ENCODE measurements around the gene ANKK1.

ANKK1 gene, protein sequence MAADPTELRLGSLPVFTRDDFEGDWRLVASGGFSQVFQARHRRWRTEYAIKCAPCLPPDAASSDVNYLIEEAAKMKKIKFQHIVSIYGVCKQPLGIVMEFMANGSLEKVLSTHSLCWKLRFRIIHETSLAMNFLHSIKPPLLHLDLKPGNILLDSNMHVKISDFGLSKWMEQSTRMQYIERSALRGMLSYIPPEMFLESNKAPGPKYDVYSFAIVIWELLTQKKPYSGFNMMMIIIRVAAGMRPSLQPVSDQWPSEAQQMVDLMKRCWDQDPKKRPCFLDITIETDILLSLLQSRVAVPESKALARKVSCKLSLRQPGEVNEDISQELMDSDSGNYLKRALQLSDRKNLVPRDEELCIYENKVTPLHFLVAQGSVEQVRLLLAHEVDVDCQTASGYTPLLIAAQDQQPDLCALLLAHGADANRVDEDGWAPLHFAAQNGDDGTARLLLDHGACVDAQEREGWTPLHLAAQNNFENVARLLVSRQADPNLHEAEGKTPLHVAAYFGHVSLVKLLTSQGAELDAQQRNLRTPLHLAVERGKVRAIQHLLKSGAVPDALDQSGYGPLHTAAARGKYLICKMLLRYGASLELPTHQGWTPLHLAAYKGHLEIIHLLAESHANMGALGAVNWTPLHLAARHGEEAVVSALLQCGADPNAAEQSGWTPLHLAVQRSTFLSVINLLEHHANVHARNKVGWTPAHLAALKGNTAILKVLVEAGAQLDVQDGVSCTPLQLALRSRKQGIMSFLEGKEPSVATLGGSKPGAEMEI

GRCh38 chr11:113387605-113388211 lies at the start of gene ANKK1:
Gene ANKK1 (plus strand): TSS chr11:113387779. CDS start chr11:113387885, 106 bp downstream.
- no peak for DNase-seq

- no peak for DNase-seq
These were observed 48.8 kb upstream of the ANKK1 start for GRCh38 chr11:113338730-113339129.

- no peak for DNase-seq
These were observed 47.5 kb upstream of the ANKK1 start for GRCh38 chr11:113339929-113340589.

DNA sequence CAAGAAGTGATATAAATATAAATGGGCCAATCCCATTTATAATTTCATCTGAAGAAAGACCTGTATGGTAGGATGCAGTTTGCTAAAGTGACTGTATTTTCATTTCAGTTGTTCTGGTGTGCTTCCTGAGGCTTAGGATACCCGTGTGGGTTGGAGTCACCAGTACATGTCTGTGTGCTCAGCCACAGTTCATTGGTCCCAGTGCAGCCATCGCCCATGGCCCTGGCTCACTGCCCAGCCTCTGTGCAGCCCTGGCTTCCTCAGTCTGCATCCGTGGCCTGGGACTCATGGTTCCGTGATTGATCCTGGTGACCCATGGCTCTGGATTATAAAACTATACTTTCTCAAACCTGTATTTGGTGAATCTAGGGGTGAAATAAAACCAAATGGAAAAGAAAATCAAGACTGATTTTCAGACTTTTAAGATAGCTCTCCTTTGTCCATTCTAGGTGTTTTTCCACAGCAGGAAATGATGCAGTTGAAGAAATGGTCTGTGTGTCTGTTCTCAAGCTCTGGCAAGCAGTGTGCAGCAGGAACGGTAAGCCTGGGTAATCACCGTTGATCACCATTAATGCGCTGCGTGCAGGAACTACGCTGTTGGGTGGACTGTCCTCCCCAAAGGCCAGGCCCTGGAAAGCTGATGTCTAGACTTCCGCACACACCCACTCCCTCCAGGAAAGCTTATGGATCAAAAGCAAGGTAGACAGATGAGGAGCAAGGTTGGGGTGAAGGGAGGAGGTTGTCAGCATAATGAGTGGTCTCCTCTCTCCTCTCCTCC lies 46.0 kb upstream of the ANKK1 start:
- DNase-seq, result no peak

- no peak for DNase-seq
These were observed 41.6 kb upstream of the ANKK1 start for GRCh38 chr11:113345978-113346377.

- DNase-seq, result no peak
These were observed 38.1 kb upstream of the ANKK1 start for GRCh38 chr11:113349528-113349927.

GRCh38 chr11:113350336-113351067 lies 37.1 kb upstream of the ANKK1 start:
- DNase-seq, result no peak

DNA sequence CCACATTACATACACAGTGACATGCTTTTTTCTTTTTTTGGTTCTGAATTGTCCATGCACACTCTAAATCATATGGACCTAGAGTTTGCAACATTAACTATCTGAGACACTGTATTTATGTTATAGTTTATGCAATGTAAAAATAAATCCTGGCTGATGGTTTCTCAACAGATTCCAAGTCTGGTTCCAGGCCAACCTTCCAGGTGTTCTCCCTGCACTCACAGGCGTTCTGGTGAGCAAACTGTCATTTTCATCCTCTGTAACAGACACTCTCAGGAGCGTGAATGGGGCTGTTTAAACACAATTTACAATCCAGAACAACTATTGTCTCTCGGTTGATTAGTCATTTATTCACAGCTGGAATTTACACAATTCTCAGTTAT lies 36.5 kb upstream of the ANKK1 start:
- DNase-seq, result no peak

- DNase-seq, result no peak
These were observed 36.1 kb upstream of the ANKK1 start for GRCh38 chr11:113351480-113351879.

DNA sequence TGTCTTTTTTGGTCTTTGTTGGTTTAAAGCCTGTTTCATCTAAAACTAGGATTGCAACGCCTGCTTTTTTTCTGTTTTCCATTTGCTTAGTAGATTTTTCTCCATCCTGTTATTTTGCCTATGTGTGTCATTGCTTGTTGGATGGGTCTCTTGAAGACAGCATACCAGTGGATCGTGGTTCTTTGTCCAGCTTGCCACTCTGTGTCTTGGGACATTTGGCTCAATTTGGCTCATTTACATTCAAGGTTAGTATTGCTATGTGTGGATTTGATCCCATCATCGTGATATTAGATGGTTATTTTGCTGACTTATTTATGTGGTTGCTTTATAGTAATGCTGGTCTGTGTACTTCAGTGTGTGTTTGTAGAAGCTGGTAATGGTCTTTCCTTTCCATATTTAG lies 31.4 kb upstream of the ANKK1 start:
- no peak for DNase-seq

GRCh38 chr11:113363406-113363805 lies 24.2 kb upstream of the ANKK1 start:
- DNase-seq, result no peak

DNA sequence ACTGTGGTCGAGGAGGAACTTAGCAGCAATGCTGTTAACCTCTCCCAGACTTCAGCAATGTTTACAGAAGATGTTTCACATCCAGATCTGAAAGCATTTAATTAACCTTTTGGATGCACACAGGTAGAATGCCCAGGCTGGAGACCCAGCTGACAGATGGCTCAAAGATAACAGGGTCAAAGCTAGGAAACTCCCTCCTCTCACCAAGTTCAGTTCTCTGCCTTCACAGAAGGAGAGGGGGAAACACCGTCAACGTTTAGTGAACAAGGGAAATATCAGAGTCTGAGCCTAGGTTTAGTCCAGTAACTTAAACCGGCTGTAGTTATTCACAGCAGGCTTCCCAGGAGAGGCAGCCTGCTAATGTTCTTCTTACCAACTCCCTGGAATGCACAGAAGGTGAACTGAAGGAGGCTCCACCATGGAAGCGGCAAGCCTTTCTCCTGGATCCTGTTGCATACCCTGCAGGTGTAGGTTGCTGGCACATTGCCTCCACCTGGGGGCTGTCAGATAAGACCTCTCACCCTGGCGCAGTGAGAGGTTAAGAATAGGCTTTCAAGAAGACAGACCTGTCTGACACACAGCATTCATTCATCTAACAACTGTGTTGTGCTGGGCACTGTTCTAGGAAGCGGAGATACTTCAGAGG lies 23.5 kb upstream of the ANKK1 start:
- no peak for DNase-seq

GRCh38 chr11:113365895-113366294 lies 21.7 kb upstream of the ANKK1 start:
- no peak for DNase-seq

GRCh38 chr11:113369411-113369810 lies 18.2 kb upstream of the ANKK1 start:
- no peak for DNase-seq

- no peak for DNase-seq
These were observed 16.9 kb upstream of the ANKK1 start for GRCh38 chr11:113370634-113371033.

DNA sequence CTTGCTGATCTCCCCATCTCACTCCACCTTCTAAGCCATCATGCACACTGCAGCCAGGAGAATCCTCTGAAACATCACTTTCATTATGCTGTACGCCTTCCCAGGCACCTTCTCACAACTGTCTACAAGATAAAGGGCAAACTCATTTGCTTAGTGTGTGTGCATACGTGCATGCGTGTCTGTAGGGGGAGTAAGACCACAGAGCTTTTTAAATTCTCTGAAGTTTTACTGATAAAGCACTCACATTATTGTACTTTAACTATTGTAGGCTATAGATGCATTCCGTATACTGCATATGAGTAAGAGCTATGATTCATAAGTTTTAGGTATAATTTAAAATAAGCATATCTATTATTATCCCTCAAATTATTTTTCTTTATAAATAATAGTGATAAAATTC lies 15.3 kb upstream of the ANKK1 start:
- DNase-seq, result no peak

DNA sequence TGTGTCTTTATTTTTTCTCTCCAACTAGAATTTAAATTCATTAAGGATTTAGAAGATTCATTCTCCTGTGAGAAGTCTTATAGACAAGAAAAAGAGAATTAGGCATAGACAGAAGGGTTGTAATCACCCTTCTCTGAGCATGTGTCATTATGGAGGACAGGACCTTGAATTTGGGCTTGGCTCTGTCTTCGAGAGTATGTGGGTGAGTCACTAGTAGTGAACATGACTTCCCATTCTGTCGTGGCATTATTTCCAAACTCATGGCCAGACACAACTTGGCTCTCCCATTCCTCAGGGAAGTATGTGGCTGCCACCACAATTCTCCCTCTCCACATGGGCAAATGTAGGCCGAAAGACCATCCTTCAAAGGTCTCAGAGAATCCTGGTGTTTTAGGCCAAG lies 14.3 kb upstream of the ANKK1 start:
- no peak for DNase-seq

DNA sequence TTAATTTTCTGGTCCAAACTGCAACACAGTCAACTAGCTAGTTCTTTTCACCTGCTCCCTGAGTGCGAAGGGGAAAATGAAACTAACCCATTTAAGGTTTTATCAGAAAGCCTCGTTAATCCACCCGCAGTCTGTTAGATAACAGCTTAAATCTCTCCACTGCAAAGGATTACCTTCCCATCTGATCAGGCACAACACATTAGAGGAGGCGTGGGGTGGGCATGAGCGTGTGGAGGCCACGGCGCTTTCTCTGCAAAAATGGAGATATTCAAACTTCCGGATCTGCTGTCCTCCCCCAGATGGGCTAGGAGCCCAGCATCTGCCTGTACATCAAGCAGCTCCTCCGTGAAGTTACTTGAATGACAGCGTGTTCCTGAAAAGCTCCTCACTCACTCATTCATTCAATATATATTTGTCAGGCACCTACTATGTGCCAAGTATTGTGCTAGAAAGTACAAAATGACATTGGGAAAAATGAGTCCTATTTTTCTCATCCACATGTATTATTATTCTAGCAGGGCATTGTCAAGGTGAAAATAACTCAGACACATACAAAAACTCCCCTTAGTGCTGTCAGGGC lies 13.5 kb upstream of the ANKK1 start:
- DNase-seq, result no peak

DNA sequence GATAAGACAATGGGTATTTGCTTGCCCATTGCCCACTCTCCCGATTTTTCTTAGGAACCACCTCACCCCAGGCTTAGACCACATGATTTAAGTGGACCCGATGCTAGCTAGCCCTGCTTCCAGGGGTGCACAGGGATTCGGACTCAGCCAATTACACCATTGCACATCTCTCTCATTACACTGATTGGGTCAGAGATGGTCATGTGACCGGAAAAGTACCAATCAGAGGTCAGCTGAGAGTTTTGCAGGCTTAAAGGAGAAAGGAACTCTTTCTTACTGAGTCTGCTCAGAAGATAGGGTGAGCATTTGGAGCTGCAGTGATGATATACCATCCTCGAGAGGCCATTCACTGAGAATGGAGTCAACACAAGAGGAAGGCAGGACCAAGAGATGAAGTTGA lies 12.2 kb upstream of the ANKK1 start:
- no peak for DNase-seq

- no peak for DNase-seq
These were observed 11.4 kb upstream of the ANKK1 start for GRCh38 chr11:113376156-113376555.
